Myocyte (in vitro differentiated cells): ENCODE data around the gene ATP8B2. TPM values are rescaled to one million over a fixed set of nuclear protein-coding genes. Genes with fewer than 3 reads are reported as not detected.

Experiments
- DNase-seq: peaks from one replicate; pipeline ENCODE4 v3.0.0-alpha.2; 2012; ENCODE audit warnings: low read depth
- total RNA-seq: library from RNA; depleted of rRNA; stranded (reverse); fragments of >200 nt; gene quantifications from 2 replicates; pipeline ENCODE4 v1.2.3, GENCODE V29; 2014

The ATP8B2 gene
- total RNA-seq, 1 donor from 2014 or later, result 46.9 TPM

DNA sequence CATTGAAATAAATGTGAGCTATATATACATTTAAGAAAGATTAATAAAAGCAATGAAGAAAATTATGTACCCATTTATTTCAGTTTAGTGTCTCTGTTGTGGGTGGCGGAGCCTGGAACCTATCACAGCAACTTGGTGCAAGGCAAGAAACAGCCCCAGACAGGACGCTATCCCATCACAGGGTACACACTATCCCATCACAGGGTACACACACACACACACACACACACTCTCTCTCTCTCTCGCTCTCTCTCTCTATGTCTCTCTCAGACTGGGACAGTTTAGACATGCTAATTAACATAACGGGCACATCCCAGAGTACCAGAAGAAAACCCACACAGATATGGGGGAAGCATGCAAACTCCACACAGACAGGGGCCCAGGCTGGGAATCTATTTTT, 73.4 kb downstream of the ATP8B2 start:
- DNase-seq, result no peak

DNA sequence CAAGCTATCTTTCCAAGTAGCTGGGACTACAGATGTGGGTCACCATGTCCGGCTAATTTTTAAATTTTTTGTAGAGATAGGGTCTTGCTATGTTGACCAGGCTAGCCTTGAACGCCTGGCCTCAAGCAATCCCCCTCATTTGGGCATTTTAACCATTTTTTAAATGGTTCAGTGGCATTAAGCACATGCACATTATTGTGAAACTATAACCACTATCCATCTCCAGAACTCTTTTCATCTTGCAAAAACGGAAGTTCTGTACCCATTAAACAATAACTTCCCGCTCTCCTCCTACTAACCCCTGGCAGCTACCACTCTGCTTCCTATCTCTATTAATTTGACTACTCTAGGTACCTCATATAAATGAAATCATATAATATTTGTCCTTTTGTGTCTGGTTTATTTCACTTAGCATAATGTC, 75.1 kb downstream of the ATP8B2 start:
- DNase-seq, result no peak

Other genes with a start within 250 kb of the ATP8B2 start
- gene NUP210L, start 170.5 kb upstream of the ATP8B2 start, total RNA-seq, result 0.13 TPM in 1 of 2 replicates, not detected in the other
- gene TPM3, start 133.4 kb upstream of the ATP8B2 start, total RNA-seq, result 819 and 978 TPM in 2 replicates
- not detected in 2 replicates for gene CFAP141, start 119.2 kb upstream of the ATP8B2 start, total RNA-seq
- gene UBAP2L, start 104.6 kb upstream of the ATP8B2 start, total RNA-seq, result 96.7 and 97.1 TPM in 2 replicates
- 91.7 and 115 TPM in 2 replicates for gene HAX1, start 52.9 kb upstream of the ATP8B2 start, total RNA-seq
- not detected in 2 replicates for gene AQP10, start 4.4 kb upstream of the ATP8B2 start, total RNA-seq
- 1.6 and 5.4 TPM in 2 replicates for gene IL6R, start 79.8 kb downstream of the ATP8B2 start, total RNA-seq
- not detected in 2 replicates for gene TDRD10, start 176.7 kb downstream of the ATP8B2 start, total RNA-seq
- not detected in 2 replicates for gene SHE, start 176.9 kb downstream of the ATP8B2 start, total RNA-seq
- 35.7 and 37.0 TPM in 2 replicates for gene UBE2Q1, start 233.1 kb downstream of the ATP8B2 start, total RNA-seq
- gene CHRNB2, start 242.3 kb downstream of the ATP8B2 start, total RNA-seq, result 0.11 and 0.16 TPM in 2 replicates